Embryonic facial prominence (tissue), 1 donor: ENCODE measurements around the gene MASTL.

Experiments
- DNase-seq: peaks from one replicate; pipeline ENCODE4 v3.0.0-alpha.2; 2016; ENCODE audit errors: extremely low spot score

Gene MASTL

GRCh38 chr10:27225011-27225590, 69.9 kb downstream of the MASTL start:
- DNase-seq = no peak

- no peak for DNase-seq
Measured at GRCh38 chr10:27225642-27226257, 70.6 kb downstream of the MASTL start.

GRCh38 chr10:27230022-27230421, 74.9 kb downstream of the MASTL start:
- no peak for DNase-seq

- no peak for DNase-seq
Measured at GRCh38 chr10:27235706-27236105, 80.6 kb downstream of the MASTL start.
